Progenitor cell of endocrine pancreas (in vitro differentiated cells): ENCODE results near the gene RNF39. TPM values are rescaled to one million over a fixed set of nuclear protein-coding genes. Genes with fewer than 3 reads are reported as not detected.
A peak's percentile ranks its signal among the peaks of the same experiment; 100 is the strongest.
"Not testable (repeated sequence)": the region's sequence is repeated elsewhere in the genome, so short reads cannot be mapped to it uniquely, and the experiment has no call there.

Experiments
- DNase-seq: peaks from one replicate; pipeline ENCODE4 v3.0.0; 2021; ENCODE audit warnings: low spot score; ENCODE audit not compliant: unreplicated experiment
- H3K27ac Mint-ChIP-seq: 2 replicates; pipeline ENCODE4 v1.8.0; 2021; ENCODE audit warnings: mild to moderate bottlenecking, moderate library complexity, mixed read lengths
- H3K27me3 Mint-ChIP-seq: 2 replicates; pipeline ENCODE4 v1.8.0; 2021; ENCODE audit warnings: mixed read lengths
- H3K36me3 Mint-ChIP-seq: 2 replicates; pipeline ENCODE4 v1.8.0; 2022; ENCODE audit warnings: mixed read lengths; ENCODE audit not compliant: insufficient read depth
- H3K4me1 Mint-ChIP-seq: 2 replicates; pipeline ENCODE4 v1.8.0; 2021; ENCODE audit warnings: low read depth, mixed read lengths
- H3K4me3 Mint-ChIP-seq: 2 replicates; pipeline ENCODE4 v1.8.0; 2021; ENCODE audit warnings: low read depth, mild to moderate bottlenecking, moderate library complexity, mixed read lengths
- H3K9me3 Mint-ChIP-seq: 2 replicates; pipeline ENCODE4 v1.8.0; 2021; ENCODE audit warnings: low read depth, mixed read lengths
- CTCF ChIP-seq: fragments of 200-600 bp; sonication (generic); IDR thresholded peaks from one replicate; pipeline ENCODE4 v1.5.0; 2021; ENCODE audit warnings: antibody characterized with exemption, mild to moderate bottlenecking; ENCODE audit not compliant: unreplicated experiment
- long read RNA-seq: library from polyadenylated mRNA; unstranded; transcript quantifications from one replicate; pipeline ENCODE4 v2.0.0, GENCODE V29; 2020
- total RNA-seq: library from RNA; stranded (reverse); gene quantifications from 2 replicates; pipeline ENCODE4 v1.2.1, GENCODE V29; 2021

The RNF39 gene
- not detected in 2 replicates for total RNA-seq
- long read RNA-seq: 0 reads

GRCh38 chr6:30075094-30075789, at the start of gene RNF39:
Gene RNF39 (minus strand): TSS chr6:30075769. CDS start chr6:30075585, 184 bp downstream.
- Mint-ChIP-seq H3K36me3 (peaks cover 14% of the 10 kb centered on the region), H3K27ac (no peak within 1 kb of the TSS), H3K27me3 (peaks cover 96% of the 10 kb centered on the region), H3K4me1 (peaks cover 13% of the 10 kb centered on the region), H3K4me3 (peak within 1 kb of the TSS; percentile 50), H3K9me3 (no peaks in the 10 kb centered on the region)
- DNase-seq: no peak
- TF ChIP-seq CTCF: no peak

GRCh38 chr6:30122515-30122914, 46.9 kb upstream of the RNF39 start:
- Mint-ChIP-seq H3K27ac (no peak overlapping the region), H3K9me3 (no peaks in the 10 kb centered on the region), H3K27me3 (peaks cover 60% of the 10 kb centered on the region), H3K4me1 (peaks cover 5% of the 10 kb centered on the region), H3K4me3 (no peak overlapping the region), H3K36me3 (no peaks in the 10 kb centered on the region)
- DNase-seq: no peak
- TF ChIP-seq CTCF: no peak

GRCh38 chr6:30121446-30122366, 46.1 kb upstream of the RNF39 start:
- Mint-ChIP-seq H3K9me3 (no peaks in the 10 kb centered on the region), H3K4me3 (no peak overlapping the region), H3K27ac (no peak overlapping the region), H3K27me3 (peaks cover 52% of the 10 kb centered on the region), H3K4me1 (peaks cover 1% of the 10 kb centered on the region), H3K36me3 (no peaks in the 10 kb centered on the region)
- DNase-seq: no peak
- no peak for TF ChIP-seq CTCF

- not testable (repeated sequence) for H3K9me3 Mint-ChIP-seq, H3K27ac Mint-ChIP-seq, DNase-seq, H3K36me3 Mint-ChIP-seq, H3K4me1 Mint-ChIP-seq, H3K4me3 Mint-ChIP-seq
- H3K27me3 Mint-ChIP-seq: peaks cover 45% of the 10 kb centered on the region
Observed at GRCh38 chr6:30118691-30119090, 43.1 kb upstream of the RNF39 start.

- H3K9me3 Mint-ChIP-seq: no peaks in the 10 kb centered on the region
- H3K27ac Mint-ChIP-seq: no peak overlapping the region
- H3K4me3 Mint-ChIP-seq: no peak overlapping the region
- H3K36me3 Mint-ChIP-seq: no peaks in the 10 kb centered on the region
- H3K27me3 Mint-ChIP-seq: peaks cover 58% of the 10 kb centered on the region
- DNase-seq: no peak
- H3K4me1 Mint-ChIP-seq: no peaks in the 10 kb centered on the region
- TF ChIP-seq CTCF: peak; percentile 23
Observed at GRCh38 chr6:30116724-30117123, 41.2 kb upstream of the RNF39 start.
